ENCODE data around the gene FCRL6. TPM values are rescaled to one million over a fixed set of nuclear protein-coding genes. Genes with fewer than 3 reads are reported as not detected.

Gene FCRL6
- polyA plus RNA-seq, 6 donors from 2014 or later: 0.11 to 1.2 (median 0.24) TPM; not detected in 2

- H3K4me3 Mint-ChIP-seq: peak overlapping the region in 1 of 8 donors; percentile 57
- H3K36me3 Mint-ChIP-seq: no peaks in the 10 kb centered on the region
- peak overlapping the region in 2 of 6 donors; percentile 47 to 88 for H3K27ac Mint-ChIP-seq
- ATAC-seq (ENCODE audit: low read depth in 2 of 2): no peak
- H3K9me3 Mint-ChIP-seq: no peaks in the 10 kb centered on the region
- peaks cover 13 to 50% (median 43%) of the 10 kb centered on the region in 3 donors for H3K27me3 Mint-ChIP-seq
- H3K4me1 Mint-ChIP-seq: peaks cover 4 to 8% (median 4%) of the 10 kb centered on the region in 3 donors
- no peak for DNase-seq
Observed at GRCh38 chr1:159849626-159850366, 47.6 kb downstream of the FCRL6 start.

DNA sequence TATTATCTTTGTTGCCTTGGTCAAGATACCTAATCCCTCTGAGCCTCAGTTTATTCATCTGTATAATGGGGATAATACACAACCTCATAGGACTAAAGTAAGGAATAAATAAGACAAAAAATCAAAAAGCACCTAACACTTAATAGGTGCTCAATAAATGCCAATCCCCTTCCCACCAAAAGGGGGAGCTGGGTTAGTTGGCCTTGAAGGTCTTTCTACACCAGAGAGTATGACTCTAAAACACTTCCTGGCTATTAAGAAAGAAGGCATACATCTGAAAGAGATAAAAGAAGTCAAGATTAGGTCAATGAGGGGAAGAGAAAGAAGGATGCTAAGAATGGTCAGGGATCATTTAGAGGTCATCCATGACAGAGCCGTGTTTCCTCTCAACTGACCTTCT is 49.2 kb downstream of the FCRL6 start:
- no peaks in the 10 kb centered on the region for H3K36me3 Mint-ChIP-seq
- no peaks in the 10 kb centered on the region for H3K9me3 Mint-ChIP-seq
- DNase-seq (no peak), ATAC-seq (ENCODE audit: low read depth in 2 of 2) (no peak)
- H3K4me1 Mint-ChIP-seq: peaks cover 9 to 15% (median 10%) of the 10 kb centered on the region in 3 donors
- no peak overlapping the region for H3K27ac Mint-ChIP-seq
- H3K4me3 Mint-ChIP-seq: peak overlapping the region in 1 of 8 donors; percentile 9
- peaks cover 12 to 47% (median 46%) of the 10 kb centered on the region in 3 donors for H3K27me3 Mint-ChIP-seq

GRCh38 chr1:159853417-159854115 is 51.4 kb downstream of the FCRL6 start:
- DNase-seq (no peak), ATAC-seq (ENCODE audit: low read depth in 2 of 2) (no peak)
- no peaks in the 10 kb centered on the region for H3K9me3 Mint-ChIP-seq
- peaks cover 16 to 35% (median 29%) of the 10 kb centered on the region in 3 donors for H3K27me3 Mint-ChIP-seq
- H3K4me3 Mint-ChIP-seq: peak overlapping the region; percentile 30 to 86 (median 80)
- peaks cover 10 to 15% (median 12%) of the 10 kb centered on the region in 3 donors for H3K4me1 Mint-ChIP-seq
- peak overlapping the region in 2 of 6 donors; percentile 26 to 41 for H3K27ac Mint-ChIP-seq
- no peaks in the 10 kb centered on the region for H3K36me3 Mint-ChIP-seq

DNA sequence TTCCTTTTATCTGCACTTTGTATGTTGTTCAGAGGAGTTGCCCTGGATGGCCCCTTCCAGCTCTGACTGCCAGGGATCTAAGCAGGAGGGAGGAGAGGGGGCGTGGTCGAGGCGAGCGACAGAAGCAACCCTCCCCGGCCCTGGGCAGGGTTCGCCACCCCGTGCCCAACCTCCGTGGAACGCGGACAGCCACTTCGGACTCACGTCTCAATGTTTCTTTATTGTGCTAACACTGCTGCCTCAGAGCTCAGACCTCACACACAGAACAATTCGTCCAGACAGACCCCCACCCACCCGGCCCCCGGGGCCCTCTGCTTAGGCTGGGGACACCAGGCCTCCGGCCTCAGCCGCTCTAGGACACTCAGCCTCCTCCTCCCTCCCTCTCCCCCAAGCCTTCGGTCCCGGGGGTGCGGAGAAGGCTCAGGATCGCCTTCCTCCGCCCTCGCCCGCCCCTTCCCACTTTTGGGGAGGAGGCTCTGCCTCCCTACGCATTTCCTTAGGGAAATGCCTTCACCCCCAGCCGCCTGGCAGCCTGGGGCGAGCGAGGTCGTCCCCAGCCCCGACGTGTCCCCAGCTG is 52.0 kb downstream of the FCRL6 start:
- Mint-ChIP-seq H3K4me1 (peaks cover 10 to 15% (median 12%) of the 10 kb centered on the region in 3 donors), H3K4me3 (peak overlapping the region; percentile 30 to 86 (median 80)), H3K36me3 (no peaks in the 10 kb centered on the region), H3K27me3 (peaks cover 16 to 29% (median 29%) of the 10 kb centered on the region in 3 donors), H3K9me3 (no peaks in the 10 kb centered on the region), H3K27ac (peak overlapping the region in 4 of 6 donors; percentile 25 to 44 (median 34))
- DNase-seq (no peak), ATAC-seq (ENCODE audit: low read depth in 2 of 2) (peak; percentile 11 to 24)

- no peaks in the 10 kb centered on the region for H3K36me3 Mint-ChIP-seq
- H3K27me3 Mint-ChIP-seq: peaks cover 16 to 29% (median 28%) of the 10 kb centered on the region in 3 donors
- peak; percentile 56 for DNase-seq
- peak; percentile 86 to 87 for ATAC-seq (ENCODE audit: low read depth in 2 of 2)
- peaks cover 10 to 15% (median 12%) of the 10 kb centered on the region in 3 donors for H3K4me1 Mint-ChIP-seq
- H3K4me3 Mint-ChIP-seq: peak overlapping the region; percentile 79 to 93 (median 89)
- no peaks in the 10 kb centered on the region for H3K9me3 Mint-ChIP-seq
- H3K27ac Mint-ChIP-seq: peak overlapping the region in 3 of 6 donors; percentile 21 to 88 (median 69)
Observed at GRCh38 chr1:159854693-159855192, 52.6 kb downstream of the FCRL6 start.

GRCh38 chr1:159855709-159856108 is 53.5 kb downstream of the FCRL6 start:
- H3K27me3 Mint-ChIP-seq: peaks cover 20 to 22% (median 21%) of the 10 kb centered on the region in 3 donors
- H3K27ac Mint-ChIP-seq: no peak overlapping the region
- peak overlapping the region in 4 of 8 donors; percentile 60 to 88 (median 79) for H3K4me3 Mint-ChIP-seq
- no peaks in the 10 kb centered on the region for H3K9me3 Mint-ChIP-seq
- ATAC-seq (ENCODE audit: low read depth in 2 of 2) (no peak), DNase-seq (no peak)
- peaks cover 10 to 15% (median 12%) of the 10 kb centered on the region in 3 donors for H3K4me1 Mint-ChIP-seq
- no peaks in the 10 kb centered on the region for H3K36me3 Mint-ChIP-seq

GRCh38 chr1:159856576-159856975 is 54.4 kb downstream of the FCRL6 start:
- Mint-ChIP-seq H3K27me3 (peaks cover 16 to 18% (median 18%) of the 10 kb centered on the region in 3 donors), H3K27ac (peak overlapping the region in 1 of 6 donors; percentile 26), H3K4me1 (peaks cover 10 to 15% (median 12%) of the 10 kb centered on the region in 3 donors), H3K36me3 (no peaks in the 10 kb centered on the region), H3K4me3 (peak overlapping the region in 5 of 8 donors; percentile 34 to 71 (median 63)), H3K9me3 (no peaks in the 10 kb centered on the region)
- DNase-seq (no peak), ATAC-seq (ENCODE audit: low read depth in 2 of 2) (no peak)

- peaks cover 10 to 15% (median 12%) of the 10 kb centered on the region in 3 donors for H3K4me1 Mint-ChIP-seq
- no peak overlapping the region for H3K27ac Mint-ChIP-seq
- DNase-seq (no peak), ATAC-seq (ENCODE audit: low read depth in 2 of 2) (no peak)
- H3K27me3 Mint-ChIP-seq: peaks cover 13 to 20% (median 16%) of the 10 kb centered on the region in 3 donors
- H3K4me3 Mint-ChIP-seq: no peak overlapping the region
- H3K9me3 Mint-ChIP-seq: no peaks in the 10 kb centered on the region
- H3K36me3 Mint-ChIP-seq: no peaks in the 10 kb centered on the region
Observed at GRCh38 chr1:159857889-159858288, 55.7 kb downstream of the FCRL6 start.

DNA sequence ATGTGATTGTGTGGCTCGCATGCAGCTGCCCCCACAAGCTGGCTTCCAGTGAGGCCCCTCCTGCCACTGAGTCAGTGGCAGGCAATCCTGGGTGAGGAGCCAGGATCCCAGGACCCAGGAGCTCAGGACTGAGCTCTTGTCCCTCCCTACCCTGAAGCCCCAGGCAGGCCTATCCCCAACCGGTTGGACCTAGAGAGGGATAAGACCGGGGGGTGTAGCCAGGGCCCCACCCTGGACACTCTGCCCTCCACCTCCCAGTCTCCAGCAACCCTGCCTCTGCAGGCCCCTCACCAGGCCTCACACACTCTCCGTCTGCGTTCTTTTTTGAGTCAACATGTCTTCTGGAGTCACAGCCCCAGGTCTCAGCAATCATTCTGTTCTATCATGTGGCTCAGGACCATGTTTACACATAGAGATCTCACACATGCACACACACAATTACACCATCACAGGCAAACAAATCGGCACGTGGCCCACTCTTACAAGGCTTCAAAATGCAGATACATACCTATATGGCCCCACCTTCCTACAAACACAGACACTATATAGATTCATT is 57.7 kb downstream of the FCRL6 start:
- Mint-ChIP-seq H3K4me1 (peaks cover 6 to 8% (median 7%) of the 10 kb centered on the region in 3 donors), H3K9me3 (no peaks in the 10 kb centered on the region), H3K4me3 (no peak overlapping the region), H3K27me3 (peaks cover 8 to 28% (median 19%) of the 10 kb centered on the region in 3 donors), H3K36me3 (no peaks in the 10 kb centered on the region), H3K27ac (no peak overlapping the region)
- no peak for ATAC-seq (ENCODE audit: low read depth in 2 of 2)
- DNase-seq: no peak

GRCh38 chr1:159860456-159860855 is 58.3 kb downstream of the FCRL6 start:
- Mint-ChIP-seq H3K27me3 (peaks cover 8 to 22% (median 13%) of the 10 kb centered on the region in 3 donors), H3K27ac (no peak overlapping the region), H3K36me3 (no peaks in the 10 kb centered on the region), H3K4me3 (no peak overlapping the region), H3K9me3 (no peaks in the 10 kb centered on the region), H3K4me1 (peaks cover under 1 to 3% (median under 1%) of the 10 kb centered on the region in 3 donors)
- ATAC-seq (ENCODE audit: low read depth in 2 of 2): no peak
- DNase-seq: no peak

- H3K9me3 Mint-ChIP-seq: no peaks in the 10 kb centered on the region
- peaks cover 8 to 20% (median 13%) of the 10 kb centered on the region in 3 donors for H3K27me3 Mint-ChIP-seq
- H3K36me3 Mint-ChIP-seq: no peaks in the 10 kb centered on the region
- DNase-seq (no peak), ATAC-seq (ENCODE audit: low read depth in 2 of 2) (no peak)
- no peak overlapping the region for H3K27ac Mint-ChIP-seq
- H3K4me1 Mint-ChIP-seq: peaks cover 0 to 3% (median 0%) of the 10 kb centered on the region in 3 donors
- no peak overlapping the region for H3K4me3 Mint-ChIP-seq
Observed at GRCh38 chr1:159861218-159861617, 59.1 kb downstream of the FCRL6 start.

DNA sequence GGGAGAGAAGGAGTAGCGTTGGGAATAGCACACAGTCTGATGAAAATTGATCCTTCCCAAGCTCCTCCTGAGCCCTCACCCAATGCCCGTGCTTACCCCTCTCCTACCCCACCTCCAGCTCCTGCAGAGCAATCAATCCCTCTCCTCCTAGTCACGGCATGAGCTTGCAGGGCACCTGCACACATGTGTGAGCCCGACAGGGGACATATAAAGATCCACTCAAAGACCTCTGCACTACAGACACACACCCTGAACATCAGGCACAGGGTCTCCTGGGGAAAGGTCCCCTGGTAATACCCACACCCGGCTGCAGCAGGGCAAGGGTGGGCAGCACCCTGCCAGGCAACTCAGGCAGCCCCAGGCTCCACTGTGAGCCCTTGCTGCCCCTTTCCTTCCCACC is 59.9 kb downstream of the FCRL6 start:
- no peak for DNase-seq
- no peaks in the 10 kb centered on the region for H3K36me3 Mint-ChIP-seq
- ATAC-seq (ENCODE audit: low read depth in 2 of 2): no peak
- peaks cover 5 to 26% (median 12%) of the 10 kb centered on the region in 3 donors for H3K27me3 Mint-ChIP-seq
- no peaks in the 10 kb centered on the region for H3K9me3 Mint-ChIP-seq
- peak overlapping the region in 2 of 6 donors; percentile 18 to 19 for H3K27ac Mint-ChIP-seq
- H3K4me3 Mint-ChIP-seq: no peak overlapping the region
- H3K4me1 Mint-ChIP-seq: no peaks in the 10 kb centered on the region

GRCh38 chr1:159862557-159862956 is 60.4 kb downstream of the FCRL6 start, which contains the start of gene VSIG8:
Gene VSIG8, minus strand, starts transcription at chr1:159862657. Its CDS starts 136 bp downstream, at chr1:159862521.
- peaks cover 9 to 26% (median 14%) of the 10 kb centered on the region in 3 donors for H3K27me3 Mint-ChIP-seq
- no peaks in the 10 kb centered on the region for H3K4me1 Mint-ChIP-seq
- DNase-seq (no peak), ATAC-seq (ENCODE audit: low read depth in 2 of 2) (no peak)
- H3K4me3 Mint-ChIP-seq: no peak within 1 kb of the TSS
- H3K27ac Mint-ChIP-seq: peak within 1 kb of the TSS in 2 of 6 donors; percentile 18 to 19
- H3K9me3 Mint-ChIP-seq: no peaks in the 10 kb centered on the region
- H3K36me3 Mint-ChIP-seq: no peaks in the 10 kb centered on the region

Measured in naive B cell (primary cell).